C1 segment of cervical spinal cord (tissue), 14 donors: Measurements from ENCODE around the gene SBNO2.

Source experiments
- DNase-seq, 14 donors: peaks; one replicate each; lab custom pipeline; 2025; lab: John Stamatoyannopoulos, UW

Gene SBNO2

DNA sequence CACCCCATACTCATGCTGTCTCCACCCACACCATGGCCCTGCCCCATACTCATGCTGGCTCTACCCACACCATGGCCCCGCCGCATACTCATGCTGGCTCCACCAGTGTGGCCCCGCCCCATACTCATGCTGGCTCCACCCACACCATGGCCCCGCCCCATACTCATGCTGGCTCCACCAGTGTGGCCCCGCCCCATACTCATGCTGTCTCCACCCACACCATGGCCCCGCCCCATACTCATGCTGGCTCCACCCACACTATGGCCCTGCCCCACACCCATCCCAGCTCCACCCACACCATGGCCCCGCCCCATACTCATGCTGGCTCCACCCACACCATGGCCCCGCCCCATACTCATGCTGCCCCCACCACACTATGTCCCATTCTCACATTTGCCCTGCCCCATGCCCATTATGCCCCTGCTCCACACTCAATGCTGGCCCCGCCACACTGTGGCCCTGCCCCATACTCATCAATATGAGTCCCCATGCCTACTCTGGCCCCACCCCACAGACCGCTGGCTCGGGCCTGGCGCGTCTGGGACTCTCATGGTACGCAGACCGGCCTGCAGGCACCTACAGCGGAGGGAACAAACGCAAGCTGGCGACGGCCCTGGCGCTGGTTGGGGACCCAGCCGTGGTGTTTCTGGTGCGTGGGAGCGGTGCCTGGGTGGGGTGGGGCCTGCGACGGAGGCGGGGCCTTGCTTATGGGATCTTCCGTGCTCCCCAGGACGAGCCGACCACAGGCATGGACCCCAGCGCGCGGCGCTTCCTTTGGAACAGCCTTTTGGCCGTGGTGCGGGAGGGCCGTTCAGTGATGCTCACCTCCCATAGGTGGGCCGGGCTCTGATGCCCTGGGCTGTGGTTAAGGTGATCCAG lies 110.8 kb downstream of the SBNO2 start:
- no peak for DNase-seq

- no peak for DNase-seq
These were observed 111.6 kb downstream of the SBNO2 start for GRCh38 chr19:1062387-1063029.

GRCh38 chr19:1061987-1062386 lies 112.1 kb downstream of the SBNO2 start:
- DNase-seq, result no peak

DNA sequence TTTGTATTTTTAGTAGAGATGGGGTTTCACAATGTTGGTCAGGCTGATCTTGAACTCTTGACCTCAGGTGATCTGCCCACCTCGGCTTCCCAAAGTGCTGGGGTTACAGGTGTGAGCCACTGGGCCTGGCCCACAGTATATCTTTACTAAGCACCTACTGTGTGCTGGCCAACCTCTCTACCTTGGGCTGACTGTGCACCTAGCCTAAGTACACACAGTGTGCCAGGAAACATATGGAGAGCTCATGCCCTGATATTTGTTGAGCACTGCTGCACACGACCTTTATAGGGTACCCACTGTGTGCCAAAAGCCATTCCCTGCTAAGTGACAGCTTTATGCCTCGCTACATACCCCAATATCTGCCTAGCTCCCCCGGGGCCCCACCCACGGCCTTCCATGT lies 113.4 kb downstream of the SBNO2 start:
- no peak for DNase-seq

DNA sequence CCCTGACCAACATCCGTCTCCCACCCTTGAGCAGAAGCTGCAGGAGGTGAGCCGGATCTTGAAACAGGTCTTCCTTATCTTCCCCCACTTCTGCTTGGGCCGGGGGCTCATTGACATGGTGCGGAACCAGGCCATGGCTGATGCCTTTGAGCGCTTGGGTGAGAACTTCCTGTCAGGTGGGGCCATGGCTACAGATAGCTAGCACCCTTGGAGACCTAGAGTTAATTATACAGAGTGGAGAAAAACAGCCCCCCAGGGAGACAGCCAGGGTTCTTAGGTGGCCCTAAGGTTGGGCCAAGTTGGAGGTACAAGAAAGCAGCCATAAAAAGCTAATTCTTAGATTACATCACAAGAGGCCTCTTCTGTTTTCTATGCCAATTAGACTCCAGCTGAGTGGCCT lies 116.0 kb downstream of the SBNO2 start:
- DNase-seq, result no peak
